IMR-90 (cell line): Measurements from ENCODE around the gene RLN3. TPM values are rescaled to one million over a fixed set of nuclear protein-coding genes. Genes with fewer than 3 reads are reported as not detected.

Source experiments
- polyA plus RNA-seq, 3 experiments: library from polyadenylated mRNA; depleted of rRNA; stranded (reverse); fragments of >200 nt; gene quantifications; 2 replicates each; pipeline ENCODE4 v1.2.3, GENCODE V29; 2012; ENCODE audit warnings: low replicate concordance in 1 of 3
- total RNA-seq: library from RNA; depleted of rRNA; stranded (reverse); fragments of >200 nt; gene quantifications from 2 replicates; pipeline ENCODE4 v1.2.3, GENCODE V29; 2012
- TF ChIP-seq, protein P1 (sequence below): fragments of 150-350 bp; IDR thresholded peaks from 2 replicates; pipeline ENCODE4 v1.6.1; 2016; ENCODE audit warnings: low read depth, mild to moderate bottlenecking, low read length, moderate library complexity, borderline replicate concordance

RLN3 gene
- total and polyA plus RNA-seq, 2 of the 4 experiments (the other 2 are of a cell fraction) = not detected

DNA sequence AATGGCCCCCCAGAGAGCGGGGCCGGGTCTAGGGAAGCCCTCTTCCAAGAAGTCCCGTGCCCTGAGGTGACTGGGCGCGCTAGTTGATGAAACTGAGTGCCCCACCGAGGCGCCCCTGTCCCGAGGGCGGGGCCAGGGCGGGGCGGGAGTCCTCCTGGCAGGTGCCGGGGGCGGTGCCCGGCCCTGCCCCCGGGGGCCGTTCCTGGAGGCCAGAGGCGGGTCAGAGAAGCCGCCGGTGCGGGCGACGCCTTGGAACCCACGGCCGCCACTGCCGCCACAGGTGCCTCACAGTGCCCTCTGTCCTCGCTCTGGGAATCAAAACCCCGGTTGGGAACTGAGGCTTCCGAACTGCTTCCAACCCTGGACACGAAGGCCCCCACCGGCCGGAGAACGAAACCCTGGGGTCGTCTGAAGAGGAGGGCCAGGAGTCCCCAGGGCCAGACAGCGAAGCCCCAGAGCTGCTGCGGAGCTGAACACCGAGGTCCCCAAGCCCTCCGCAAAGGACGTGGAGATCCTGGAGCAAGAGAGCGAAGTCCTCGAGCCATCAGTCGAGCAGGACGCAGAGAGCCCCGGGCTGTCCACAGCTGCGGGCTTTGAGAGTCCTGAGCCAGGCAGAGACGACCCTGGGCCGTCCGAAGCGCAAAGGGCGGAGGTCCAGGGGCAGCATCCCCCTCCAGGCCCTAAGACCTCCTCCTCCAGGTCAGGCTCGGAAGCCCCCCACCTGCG lies 44.8 kb downstream of the RLN3 start, which contains the start of gene MISP3 (continued):
- TF ChIP-seq, protein P1, sequence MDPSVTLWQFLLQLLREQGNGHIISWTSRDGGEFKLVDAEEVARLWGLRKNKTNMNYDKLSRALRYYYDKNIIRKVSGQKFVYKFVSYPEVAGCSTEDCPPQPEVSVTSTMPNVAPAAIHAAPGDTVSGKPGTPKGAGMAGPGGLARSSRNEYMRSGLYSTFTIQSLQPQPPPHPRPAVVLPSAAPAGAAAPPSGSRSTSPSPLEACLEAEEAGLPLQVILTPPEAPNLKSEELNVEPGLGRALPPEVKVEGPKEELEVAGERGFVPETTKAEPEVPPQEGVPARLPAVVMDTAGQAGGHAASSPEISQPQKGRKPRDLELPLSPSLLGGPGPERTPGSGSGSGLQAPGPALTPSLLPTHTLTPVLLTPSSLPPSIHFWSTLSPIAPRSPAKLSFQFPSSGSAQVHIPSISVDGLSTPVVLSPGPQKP = no peak
